Adrenal gland (tissue), 12 donors: Measurements from ENCODE around the gene PDE7B. TPM values are rescaled to one million over a fixed set of nuclear protein-coding genes. Genes with fewer than 3 reads are reported as not detected.

ENCODE experiments used
- DNase-seq, 7 donors: peaks; one replicate each; pipeline ENCODE4 v3.0.0-alpha.2; 2019 to 2020
- H3K27ac ChIP-seq, 5 donors: fragments of 200-600 bp; sonication (generic) in 4 of 5; 1 replicate in 3 of 5; 2 replicates in 2 of 5; pipeline versions ENCODE4 v1.5.1 to v1.8.0; 2016 to 2020; ENCODE audit warnings: mild to moderate bottlenecking in 1 of 5
- H3K27me3 ChIP-seq: fragments of 200-600 bp; 2 replicates; pipeline ENCODE4 v1.8.0; 2021
- H3K36me3 ChIP-seq, 2 donors: fragments of 200-600 bp; replicated peaks in 1 of 2; 1 replicate in 1 of 2; 2 replicates in 1 of 2; pipeline versions ENCODE4 v1.5.1 to v1.8.0; 2018 to 2022
- H3K4me1 ChIP-seq, 2 donors: fragments of 200-600 bp; replicated peaks in 1 of 2; 1 replicate in 1 of 2; 2 replicates in 1 of 2; pipeline versions ENCODE4 v1.5.1 to v1.8.0; 2018 to 2021
- H3K4me3 ChIP-seq, 4 donors: fragments of 200-600 bp; sonication (generic) in 3 of 4; one replicate each; pipeline ENCODE4 v1.5.1; 2016 to 2018
- H3K9me3 ChIP-seq, 3 donors: fragments of 200-600 bp; sonication (generic) in 1 of 3; replicated peaks in 1 of 3; 1 replicate in 2 of 3; 2 replicates in 1 of 3; pipeline versions ENCODE4 v1.5.1 to v1.8.0; 2016 to 2021
- POLR2A ChIP-seq, 2 donors: fragments of 450-650 bp; IDR thresholded peaks; one replicate each; pipeline ENCODE4 v1.6.1; 2017; ENCODE audit warnings: antibody characterized with exemption in 2 of 2, mild to moderate bottlenecking in 2 of 2, moderate library complexity in 1 of 2
- WGBS, 4 donors: extraction: QIAGEN DNeasy Blood & Tissue Kit in 2 of 4; methylation state at CpG; one replicate each; pipeline versions ENCODE4 v1.1.5 to v1.1.7; 2013 to 2017; 5-methylcytosine and 5-hydroxymethylcytosine counted together
- intact Hi-C, 2 donors: fragments of 100-400 bp; cut with DNase I; formaldehyde crosslinking; loops; one replicate each; pipeline versions ENCODE4 v1.14.1 to v1.15.0; 2022 to 2023
- polyA plus RNA-seq, 3 donors: library from polyadenylated mRNA; stranded (reverse); fragments of 200-250 nt in 2 of 3; fragments of 350-450 nt in 1 of 3; fragmentation: Illumina TruSeq in 1 of 3; extraction: RNeasy Lipid Tissue Mini Kit (QIAGEN cat#74804) in 1 of 3; gene quantifications; one replicate each; pipeline ENCODE4 v1.2.3, GENCODE V29; 2013 to 2014
- total RNA-seq, 9 donors: library from RNA; depleted of rRNA in 4 of 9; stranded (reverse); fragments of >200 nt in 4 of 9; fragments of 120-200 nt in 1 of 9; fragmentation: NEBNext Ultra II Directional in 1 of 9; extraction: Animal tissue kit (Norgen Biotek cat#: 25700) in 1 of 9; gene quantifications; one replicate each; pipeline versions ENCODE4 v1.1.0 to v1.2.4, GENCODE V29; 2013 to 2023
- TF ChIP-seq, protein P1 (sequence below), 6 experiments: fragments of 450-650 bp in 4 of 6; fragments of 200-600 bp in 2 of 6; sonication (generic) in 1 of 6; IDR thresholded peaks; 1 replicate in 5 of 6; 2 replicates in 1 of 6; pipeline versions ENCODE4 v1.5.1 to v1.8.0; 2016 to 2021; ENCODE audit warnings: antibody characterized with exemption in 6 of 6, mild to moderate bottlenecking in 2 of 6, moderate library complexity in 1 of 6
- donor health status: healthy with polysubstance abuse.
- donor health status: Bipolar disorder and iron deficiency.
- donor health status: DM: yes; HTN: yes; CAD: no.
- donor health status: DM: no; HTN: no; CAD: no.
- donor health status: DM: no; HTN: no; CAD: no.
- donor health status: DM: yes; HTN: yes; CAD: no.

Gene PDE7B
- total and polyA plus RNA-seq, 12 donors, result 1.3 to 11.5 (median 5.2) TPM

DNA sequence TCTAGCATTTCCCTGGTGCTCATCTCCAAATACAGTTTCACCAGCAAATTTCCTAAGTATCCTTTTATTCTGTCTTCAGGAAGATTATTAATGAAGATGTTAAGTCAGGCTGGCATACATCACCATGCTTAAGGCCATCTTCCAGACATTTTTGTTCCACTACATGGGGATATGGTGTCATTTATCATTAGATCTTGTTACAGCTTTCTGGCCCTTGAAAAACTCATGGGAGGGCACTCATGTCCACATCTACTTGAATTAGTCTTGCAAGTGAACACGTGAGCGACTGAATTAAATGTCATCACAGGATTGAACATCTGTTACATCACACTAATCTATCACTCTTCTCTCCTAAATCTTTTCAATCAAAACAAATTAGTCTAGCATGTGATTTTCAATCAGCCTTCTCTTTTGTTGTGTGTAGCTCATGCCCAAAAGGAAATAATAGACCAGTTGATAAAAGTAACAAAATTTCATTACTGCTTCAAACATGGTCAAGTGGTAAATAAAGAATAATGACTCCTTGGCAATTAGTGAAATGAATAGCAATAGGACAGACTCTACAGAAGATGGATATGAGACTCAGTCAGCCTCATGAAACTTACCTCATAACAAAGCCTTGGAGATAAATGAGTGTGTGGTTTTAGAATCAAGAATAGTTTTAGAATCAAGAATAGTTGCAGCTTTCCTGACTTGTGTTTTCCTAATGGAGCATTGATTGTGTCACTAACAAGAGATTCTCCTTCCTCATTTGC lies 318.1 kb downstream of the PDE7B start:
- H3K9me3 ChIP-seq, result no peaks in the 10 kb centered on the region
- H3K4me3 ChIP-seq, result no peak overlapping the region

DNA sequence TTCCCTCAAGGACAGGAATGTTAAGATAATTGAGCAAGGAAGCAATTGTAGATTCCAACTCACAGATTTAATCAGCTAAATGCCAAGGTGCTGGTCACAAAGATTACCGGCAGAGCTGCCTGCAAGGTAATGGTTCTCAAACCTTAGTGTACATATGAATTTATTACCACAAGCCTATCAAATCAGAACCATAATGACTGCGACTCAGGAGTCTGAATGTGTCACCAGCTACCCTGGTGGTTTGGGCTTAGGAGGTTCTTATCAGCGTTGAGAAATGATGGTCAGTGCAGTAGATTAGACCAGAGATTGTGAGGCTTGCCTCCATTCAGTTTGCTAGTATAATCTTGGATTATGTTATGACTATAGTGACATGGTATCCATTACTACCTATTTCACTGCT lies 319.7 kb downstream of the PDE7B start:
- intact Hi-C loops, result no loop called here
- DNase-seq, result peak in 1 of 7 donors; percentile 18
- H3K27ac ChIP-seq, result no peak overlapping the region
- no peaks in the 10 kb centered on the region for H3K27me3 ChIP-seq
- TF ChIP-seq, protein P1, sequence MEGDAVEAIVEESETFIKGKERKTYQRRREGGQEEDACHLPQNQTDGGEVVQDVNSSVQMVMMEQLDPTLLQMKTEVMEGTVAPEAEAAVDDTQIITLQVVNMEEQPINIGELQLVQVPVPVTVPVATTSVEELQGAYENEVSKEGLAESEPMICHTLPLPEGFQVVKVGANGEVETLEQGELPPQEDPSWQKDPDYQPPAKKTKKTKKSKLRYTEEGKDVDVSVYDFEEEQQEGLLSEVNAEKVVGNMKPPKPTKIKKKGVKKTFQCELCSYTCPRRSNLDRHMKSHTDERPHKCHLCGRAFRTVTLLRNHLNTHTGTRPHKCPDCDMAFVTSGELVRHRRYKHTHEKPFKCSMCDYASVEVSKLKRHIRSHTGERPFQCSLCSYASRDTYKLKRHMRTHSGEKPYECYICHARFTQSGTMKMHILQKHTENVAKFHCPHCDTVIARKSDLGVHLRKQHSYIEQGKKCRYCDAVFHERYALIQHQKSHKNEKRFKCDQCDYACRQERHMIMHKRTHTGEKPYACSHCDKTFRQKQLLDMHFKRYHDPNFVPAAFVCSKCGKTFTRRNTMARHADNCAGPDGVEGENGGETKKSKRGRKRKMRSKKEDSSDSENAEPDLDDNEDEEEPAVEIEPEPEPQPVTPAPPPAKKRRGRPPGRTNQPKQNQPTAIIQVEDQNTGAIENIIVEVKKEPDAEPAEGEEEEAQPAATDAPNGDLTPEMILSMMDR (IDR thresholded peaks at IDR 0.05), result no peak
- no peak for TF ChIP-seq POLR2A (IDR thresholded peaks at IDR 0.05)
- H3K4me1 ChIP-seq, result peaks cover 16 to 19% of the 10 kb centered on the region in 2 donors
- H3K36me3 ChIP-seq, result no peaks in the 10 kb centered on the region
- 43 to 62% (median 48%) methylated on average over 3 of the region's 3 CpGs for WGBS, 4 donors
- no peak overlapping the region for H3K4me3 ChIP-seq
- no peaks in the 10 kb centered on the region for H3K9me3 ChIP-seq

More for the DNA sequence above, 318.1 kb downstream of the PDE7B start:
- H3K36me3 ChIP-seq, result no peaks in the 10 kb centered on the region
- no peaks in the 10 kb centered on the region for H3K27me3 ChIP-seq
- 88 to 98% (median 91%) methylated on average over 2 of the region's 2 CpGs for WGBS, 4 donors
- intact Hi-C loops, result no loop called here
- H3K27ac ChIP-seq, result no peak overlapping the region
- TF ChIP-seq, protein P1 (IDR thresholded peaks at IDR 0.05), result no peak
- no peak for TF ChIP-seq POLR2A (IDR thresholded peaks at IDR 0.05)
- H3K4me1 ChIP-seq, result peaks cover 13% of the 10 kb centered on the region in 2 donors
- DNase-seq, result no peak

DNA sequence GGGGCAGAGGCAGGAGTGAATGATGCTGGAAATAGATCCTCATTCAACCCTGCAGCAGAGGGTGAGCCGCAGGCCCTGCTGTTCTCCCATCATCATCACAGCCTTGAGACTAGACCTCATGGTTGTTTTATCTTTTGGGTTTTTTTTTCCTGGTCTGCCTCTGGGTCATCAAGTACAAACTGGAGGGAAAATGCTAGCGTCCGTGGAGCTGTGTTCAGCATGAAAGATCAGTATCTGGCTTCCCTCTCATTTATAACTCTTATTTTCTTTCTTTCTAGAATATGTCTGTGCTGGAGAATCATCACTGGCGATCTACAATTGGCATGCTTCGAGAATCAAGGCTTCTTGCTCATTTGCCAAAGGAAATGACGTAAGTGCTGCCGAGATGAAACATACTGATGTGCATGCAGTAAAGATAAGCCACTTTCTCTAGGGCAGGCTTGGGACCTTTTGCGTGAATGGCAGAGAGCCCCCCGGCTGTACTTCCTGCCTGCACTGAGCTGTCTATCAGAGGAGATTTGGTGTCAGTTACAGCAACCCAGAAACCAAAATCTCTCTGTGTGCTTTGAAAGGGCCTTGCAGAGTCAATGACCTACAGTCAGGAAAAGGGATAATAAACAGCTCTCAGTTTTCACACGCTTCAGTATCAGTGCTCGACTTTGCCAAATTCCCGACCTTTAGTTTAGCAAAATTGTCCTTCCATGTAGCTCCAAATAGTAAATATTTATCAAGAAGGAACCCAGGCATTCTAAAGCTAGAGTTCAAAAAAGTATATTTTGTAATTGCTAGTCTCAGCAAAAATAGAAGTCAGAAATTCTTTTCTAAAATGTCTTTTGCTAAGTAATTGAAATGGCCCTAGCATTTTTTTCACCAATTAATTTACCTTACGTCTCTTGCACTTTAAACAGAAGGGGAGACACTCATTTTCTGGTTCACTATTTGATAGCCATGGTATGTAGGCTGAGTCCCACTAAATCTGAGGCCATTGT lies 322.3 kb downstream of the PDE7B start:
- TF ChIP-seq, protein P1 (IDR thresholded peaks at IDR 0.05), result no peak
- peak in 1 of 2 donors; percentile 53 for TF ChIP-seq POLR2A (IDR thresholded peaks at IDR 0.05)
- Histone ChIP-seq H3K4me3 (peak overlapping the region in 1 of 4 donors; percentile 11), H3K9me3 (no peaks in the 10 kb centered on the region), H3K36me3 (no peaks in the 10 kb centered on the region), H3K27ac (peak overlapping the region; percentile 57 to 90 (median 77)), H3K27me3 (no peaks in the 10 kb centered on the region), H3K4me1 (peaks cover 16 to 22% of the 10 kb centered on the region in 2 donors)
- intact Hi-C loops, result no loop called here
- 16 to 24% (median 20%) methylated on average over 13 of the region's 13 CpGs for WGBS, 4 donors
- peak; percentile 67 to 89 (median 79) for DNase-seq

DNA sequence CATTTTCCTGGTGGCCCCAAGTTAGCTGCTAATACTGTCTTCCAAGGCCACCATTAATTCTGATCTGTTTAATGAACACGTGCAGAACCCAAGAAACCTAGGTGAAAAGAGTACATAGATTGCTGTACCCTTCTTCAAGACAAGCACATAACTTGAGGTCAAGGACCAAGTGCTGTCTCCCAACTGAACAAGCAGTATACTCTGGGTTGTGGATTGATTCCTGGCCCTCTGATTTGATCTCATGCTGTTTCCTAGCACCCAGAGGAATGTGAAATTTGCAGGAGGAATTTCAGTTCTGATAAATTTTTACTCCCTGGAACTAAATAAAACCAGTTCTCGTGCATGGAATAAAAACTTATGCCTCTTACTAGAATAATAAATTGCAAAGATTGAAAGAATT lies 323.0 kb downstream of the PDE7B start:
- peak in 1 of 7 donors; percentile 12 for DNase-seq
- intact Hi-C loops, result no loop called here
- no peaks in the 10 kb centered on the region for H3K36me3 ChIP-seq
- peak overlapping the region in 1 of 4 donors; percentile 11 for H3K4me3 ChIP-seq
- H3K27ac ChIP-seq, result peak overlapping the region; percentile 36 to 90 (median 77)
- TF ChIP-seq, protein P1 (IDR thresholded peaks at IDR 0.05), result no peak
- TF ChIP-seq POLR2A (IDR thresholded peaks at IDR 0.05), result no peak
- H3K9me3 ChIP-seq, result no peaks in the 10 kb centered on the region
- 38 to 43% (median 39%) methylated on average over 2 of the region's 2 CpGs for WGBS, 4 donors
- peaks cover 23 to 27% of the 10 kb centered on the region in 2 donors for H3K4me1 ChIP-seq
- no peaks in the 10 kb centered on the region for H3K27me3 ChIP-seq
